GM18508 (cell line): ENCODE measurements around the gene DMRTC2.
"Not testable (repeated sequence)": the region's sequence is repeated elsewhere in the genome, so short reads cannot be mapped to it uniquely, and the experiment has no call there.

Experiments
- ATAC-seq: cut with Tn5 transposase; IDR thresholded peaks from one replicate; pipeline ENCODE4 v1.9.1; 2021; ENCODE audit warnings: moderate number of reproducible peaks; ENCODE audit not compliant: insufficient read depth, unreplicated experiment

The DMRTC2 gene

GRCh38 chr19:41869374-41869955 lies 24.6 kb downstream of the DMRTC2 start:
- ATAC-seq, result no peak

- ATAC-seq, result no peak
These were observed 25.6 kb downstream of the DMRTC2 start for GRCh38 chr19:41870401-41870873.

- no peak for ATAC-seq
These were observed 26.9 kb downstream of the DMRTC2 start for GRCh38 chr19:41871573-41872383.

DNA sequence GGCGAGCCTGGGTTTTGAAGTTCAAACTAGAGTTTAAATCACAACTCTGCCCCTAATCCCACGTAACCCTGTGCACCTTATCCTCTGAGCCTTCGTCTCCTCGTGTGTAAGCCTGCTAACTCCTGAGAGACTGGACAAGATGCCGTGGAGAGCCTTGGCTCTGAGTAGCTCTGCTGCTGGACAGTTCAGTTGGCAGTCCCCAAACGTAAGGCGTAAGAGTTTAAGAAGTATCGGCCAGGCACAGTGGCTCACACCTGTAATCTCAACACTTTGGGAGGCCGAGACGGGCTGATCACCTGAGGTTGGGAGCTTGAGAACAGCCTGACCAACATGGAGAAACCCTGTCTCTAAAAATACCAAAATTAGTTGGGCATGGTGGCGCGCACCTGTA lies 27.5 kb downstream of the DMRTC2 start:
- ATAC-seq, result no peak

DNA sequence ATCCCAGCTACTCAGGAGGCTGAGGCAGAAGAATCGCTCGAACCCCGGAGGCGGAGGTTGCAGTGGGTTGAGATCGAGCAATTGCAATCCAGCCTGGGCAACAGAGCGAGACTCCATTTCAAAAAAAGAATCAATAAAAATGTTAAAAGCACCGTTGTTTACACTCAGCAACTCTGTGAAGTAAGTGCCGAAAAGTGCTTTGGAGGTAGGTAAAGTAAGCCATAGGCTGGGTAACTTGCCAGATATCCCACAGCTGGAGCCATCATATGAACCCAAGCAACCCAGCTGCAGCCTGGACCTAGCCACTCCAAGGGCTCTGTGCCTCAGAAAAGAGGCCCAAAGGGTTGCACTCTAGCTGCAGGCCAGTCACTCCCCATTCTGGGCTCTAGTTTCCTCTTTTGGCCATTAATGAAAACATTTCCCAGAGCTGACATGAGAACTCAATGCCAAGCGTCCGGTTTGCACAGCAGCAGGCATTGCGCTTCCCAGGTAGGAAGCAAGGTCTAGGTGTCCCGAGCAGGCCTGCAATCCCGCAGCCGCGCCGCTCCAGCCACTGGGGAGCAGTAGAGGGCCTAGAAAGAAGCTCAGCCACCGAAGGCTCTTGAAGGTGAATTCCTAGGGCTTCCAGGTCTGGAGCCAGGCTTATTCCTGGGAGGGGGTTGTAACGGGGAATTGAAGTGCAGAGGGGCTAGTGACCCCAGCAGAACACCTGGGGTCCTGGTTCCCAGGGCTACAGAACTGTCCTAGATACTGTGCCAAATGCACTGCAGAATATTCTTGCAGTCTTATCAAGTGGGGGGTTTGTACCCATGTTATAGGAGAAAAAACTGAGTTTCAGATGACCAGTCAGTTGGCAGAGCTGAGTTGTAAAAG lies 28.2 kb downstream of the DMRTC2 start:
- no peak for ATAC-seq

- not testable (repeated sequence) for ATAC-seq
These were observed 31.1 kb downstream of the DMRTC2 start for GRCh38 chr19:41875973-41876372.

- ATAC-seq, result peak; percentile 37
These were observed 32.3 kb downstream of the DMRTC2 start, which contains the start of gene CD79A for GRCh38 chr19:41876847-41877832. TSS of gene CD79A (plus strand) at chr19:41877279. CDS start at chr19:41877305, 26 bp downstream.

DNA sequence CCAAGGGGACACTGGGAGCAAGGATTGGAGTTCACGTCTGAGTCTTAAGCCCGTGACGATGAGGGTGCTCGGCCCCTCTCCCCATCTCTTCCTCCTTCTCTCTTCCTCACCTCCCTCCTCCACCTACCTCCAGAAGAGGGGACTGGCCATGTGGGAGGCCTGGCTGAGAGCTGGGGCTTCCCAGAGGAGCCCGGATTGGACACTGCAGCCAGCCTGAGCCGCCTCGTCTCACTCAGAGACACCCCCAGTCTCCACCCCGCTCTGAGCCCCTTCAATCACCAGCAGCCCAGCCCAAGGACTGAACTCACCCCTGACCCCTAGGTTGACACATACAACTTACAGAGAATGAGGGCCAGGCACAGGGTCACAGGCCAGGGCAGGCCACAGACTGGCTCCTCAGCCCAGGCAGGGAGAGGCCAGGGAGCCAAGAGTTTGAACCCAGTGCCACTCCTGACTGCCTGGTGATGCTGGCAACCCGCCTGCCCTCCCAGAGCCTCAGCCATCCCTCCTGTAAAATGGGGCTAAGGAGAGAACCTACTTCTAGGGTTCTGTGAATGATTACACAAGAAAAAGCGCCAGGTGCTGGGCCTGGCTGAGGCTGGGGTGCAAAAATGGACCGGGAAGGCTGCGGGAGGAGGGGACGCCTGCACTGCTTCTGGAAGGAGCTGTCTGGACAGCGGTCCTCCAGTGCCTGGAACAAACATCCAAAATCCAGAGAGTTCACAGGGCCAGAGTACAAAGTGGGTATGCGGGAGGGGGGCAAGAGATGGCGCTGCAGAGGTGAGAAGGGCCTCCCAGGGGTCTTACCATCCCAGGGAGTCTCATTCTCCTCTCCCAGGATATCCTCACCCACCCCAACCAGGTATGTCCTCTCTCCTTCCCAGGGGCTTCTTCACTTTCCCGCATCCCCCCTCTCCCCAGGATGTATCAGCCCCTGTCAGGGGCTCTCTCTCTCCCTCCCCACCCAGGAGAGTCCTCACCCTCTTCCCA lies 33.4 kb downstream of the DMRTC2 start:
- ATAC-seq, result no peak

- ATAC-seq, result no peak
These were observed 34.2 kb downstream of the DMRTC2 start for GRCh38 chr19:41879080-41879479.

DNA sequence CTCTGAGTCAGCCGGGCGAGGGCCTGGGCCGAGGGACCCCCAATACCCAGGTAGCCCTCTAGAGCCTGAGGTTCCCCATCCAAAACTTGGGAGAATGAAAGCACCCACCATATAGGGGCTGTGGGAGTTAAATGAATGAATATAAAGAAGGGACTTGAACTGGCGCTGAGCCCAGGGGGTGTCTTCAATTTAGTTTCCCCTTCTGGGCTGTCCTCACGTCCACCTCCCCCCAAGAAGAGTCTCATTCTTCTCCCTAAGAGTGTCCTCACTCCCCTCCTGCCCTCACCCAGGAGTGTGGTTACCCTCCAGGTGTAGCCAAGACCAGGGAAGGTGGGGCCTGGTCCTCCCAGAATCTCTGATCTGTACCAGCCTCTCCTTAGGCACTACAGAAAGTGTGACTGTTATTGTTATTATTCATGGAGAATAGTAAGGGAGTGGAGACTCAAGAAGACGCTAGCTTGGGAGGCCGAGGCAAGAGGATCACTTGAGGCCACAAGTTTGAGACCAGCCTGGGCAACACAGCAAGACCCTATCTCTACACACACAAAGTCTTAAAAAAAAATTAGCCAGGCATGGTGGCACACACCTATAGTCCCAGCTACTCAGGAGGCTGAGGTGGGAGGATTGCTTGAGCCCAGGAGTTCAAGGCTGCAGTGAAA lies 35.0 kb downstream of the DMRTC2 start:
- no peak for ATAC-seq

- no peak for ATAC-seq
These were observed 35.5 kb downstream of the DMRTC2 start for GRCh38 chr19:41880329-41880708.

- ATAC-seq, result no peak
These were observed 38.0 kb downstream of the DMRTC2 start, which contains the start of gene ARHGEF1 for GRCh38 chr19:41882568-41883462. TSS of gene ARHGEF1 (plus strand) at chr19:41883184. CDS start at chr19:41888083, 4,899 bp downstream.

DNA sequence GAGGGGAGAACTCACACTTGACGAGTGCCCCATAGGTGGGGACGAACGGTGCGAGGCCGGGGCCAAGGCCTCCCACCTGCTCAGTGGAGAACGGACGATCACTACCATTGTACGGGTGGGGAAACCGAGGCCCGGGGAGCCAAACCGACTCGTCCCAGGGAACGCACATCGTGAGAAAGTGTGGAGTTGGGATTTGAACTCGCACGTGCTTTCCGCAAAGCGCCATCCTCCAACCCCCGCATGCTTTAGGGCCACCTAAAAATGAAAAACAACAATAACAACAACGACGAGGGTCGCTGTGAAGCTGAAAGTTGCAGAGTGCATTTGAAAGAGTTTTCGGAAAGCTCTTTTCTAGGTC lies 38.6 kb downstream of the DMRTC2 start:
- no peak for ATAC-seq

- peak; percentile 32 for ATAC-seq
These were observed 39.2 kb downstream of the DMRTC2 start for GRCh38 chr19:41883821-41884733.

- ATAC-seq, result no peak
These were observed 42.2 kb downstream of the DMRTC2 start for GRCh38 chr19:41886761-41887710.
